HEK293T (cell line): ENCODE measurements around the gene CD276.

ENCODE experiments used
- CTCF ChIA-PET: fragments of 350-600 bp; formaldehyde crosslinking; extraction: SDS; loops from one replicate; lab custom pipeline; 2021; ENCODE audit warnings: antibody characterized with exemption, inconsistent platforms; lab: Yijun Ruan, JAX
- POLR2A ChIA-PET: fragments of 350-600 bp; formaldehyde crosslinking; extraction: SDS; loops from one replicate; lab custom pipeline; 2020; ENCODE audit warnings: antibody characterized with exemption, inconsistent platforms; lab: Yijun Ruan, JAX
- DNase-seq: peaks from one replicate; pipeline ENCODE4 v3.0.0; 2012; ENCODE audit warnings: mixed read lengths; ENCODE audit errors: extremely low spot score
- ARNT ChIP-seq: fragments of 450-650 bp; IDR thresholded peaks from 2 replicates; pipeline ENCODE4 v1.6.1; 2017; ENCODE audit warnings: mild to moderate bottlenecking
- BHLHE40 ChIP-seq: fragments of 450-650 bp; IDR thresholded peaks from 2 replicates; pipeline ENCODE4 v1.6.1; 2016; ENCODE audit warnings: mild to moderate bottlenecking, moderate library complexity, borderline replicate concordance
- CTBP1 ChIP-seq: fragments of 450-650 bp; IDR thresholded peaks from 2 replicates; pipeline ENCODE4 v1.6.1; 2016; ENCODE audit warnings: borderline replicate concordance
- ELF4 ChIP-seq: fragments of 450-650 bp; IDR thresholded peaks from 2 replicates; pipeline ENCODE4 v1.6.1; 2017; ENCODE audit warnings: antibody characterized with exemption
- FOXA1 ChIP-seq: fragments of 450-650 bp; IDR thresholded peaks from 2 replicates; pipeline ENCODE4 v1.6.1; 2016; ENCODE audit warnings: mild to moderate bottlenecking
- FOXK2 ChIP-seq: fragments of 450-650 bp; IDR thresholded peaks from 2 replicates; pipeline ENCODE4 v1.6.1; 2016; ENCODE audit warnings: mild to moderate bottlenecking
- FOXM1 ChIP-seq: fragments of 450-650 bp; IDR thresholded peaks from 2 replicates; pipeline ENCODE4 v1.6.1; 2017; ENCODE audit warnings: mild to moderate bottlenecking, borderline replicate concordance
- HDGF ChIP-seq: fragments of 450-650 bp; IDR thresholded peaks from 2 replicates; pipeline ENCODE4 v1.6.1; 2017; ENCODE audit warnings: antibody characterized with exemption, borderline replicate concordance
- L3MBTL2 ChIP-seq: fragments of 450-650 bp; conservative IDR thresholded peaks from 2 replicates; pipeline ENCODE4 v1.6.1; 2016; ENCODE audit warnings: mild to moderate bottlenecking
- LEF1 ChIP-seq: fragments of 450-650 bp; IDR thresholded peaks from 2 replicates; pipeline ENCODE4 v1.6.1; 2017; ENCODE audit warnings: mild to moderate bottlenecking, borderline replicate concordance
- NFRKB ChIP-seq: fragments of 450-650 bp; IDR thresholded peaks from 2 replicates; pipeline ENCODE4 v1.6.1; 2016; ENCODE audit warnings: mild to moderate bottlenecking, moderate library complexity
- PKNOX1 ChIP-seq: fragments of 450-650 bp; IDR thresholded peaks from 2 replicates; pipeline ENCODE4 v1.6.1; 2016
- SP1 ChIP-seq: fragments of 450-650 bp; IDR thresholded peaks from 2 replicates; pipeline ENCODE4 v1.6.1; 2017
- SUZ12 ChIP-seq: fragments of 450-650 bp; IDR thresholded peaks from 2 replicates; pipeline ENCODE4 v1.6.1; 2016; ENCODE audit warnings: mild to moderate bottlenecking
- TARDBP ChIP-seq: fragments of 450-650 bp; IDR thresholded peaks from 2 replicates; pipeline ENCODE4 v1.6.1; 2016
- ZNF384 ChIP-seq: fragments of 450-650 bp; IDR thresholded peaks from 2 replicates; pipeline ENCODE4 v1.6.1; 2016

Gene CD276

GRCh38 chr15:73681856-73682599 lies 2.2 kb upstream of the CD276 start:
- CTCF ChIA-PET, result interaction anchor here (1.0 kb wide), 1 partner anchor 18 kb away, joined by 3 read pairs; no protein-coding TSS in a partner anchor
- POLR2A ChIA-PET, result interaction anchor here (1.2 kb wide), 1 partner anchor 48 kb away, joined by 5 read pairs; the partner anchor contains the start of gene NPTN

GRCh38 chr15:73682600-73683090 lies 1.5 kb upstream of the CD276 start:
- CTCF ChIA-PET, result interaction anchor here (0.6 to 1.7 kb wide), 4 partner anchors 13 to 255 kb away, joined by 3 to 7 read pairs (median 6); no protein-coding TSS in a partner anchor
- no peak for DNase-seq
- no peak for TF ChIP-seq ARNT
- TF ChIP-seq ZNF384, result no peak
- no peak for TF ChIP-seq PKNOX1
- TF ChIP-seq FOXM1, result no peak
- no peak for TF ChIP-seq FOXK2
- TF ChIP-seq FOXA1, result no peak
- no peak for TF ChIP-seq SP1
- no peak for TF ChIP-seq CTBP1
- no peak for TF ChIP-seq BHLHE40
- no peak for TF ChIP-seq TARDBP
- TF ChIP-seq NFRKB, result no peak
- no peak for TF ChIP-seq ELF4
- TF ChIP-seq L3MBTL2, result no peak
- no peak for TF ChIP-seq SUZ12
- TF ChIP-seq HDGF, result no peak
- TF ChIP-seq LEF1, result no peak
- POLR2A ChIA-PET, result interaction anchor here (1.1 to 1.5 kb wide), 3 partner anchors 14 to 41 kb away, joined by 3 read pairs; no protein-coding TSS in a partner anchor

More at GRCh38 chr15:73681856-73682599, 2.2 kb upstream of the CD276 start:
- no peak for TF ChIP-seq FOXK2
- no peak for TF ChIP-seq LEF1
- no peak for TF ChIP-seq CTBP1
- no peak for TF ChIP-seq ZNF384
- no peak for TF ChIP-seq SP1
- TF ChIP-seq HDGF, result no peak
- TF ChIP-seq SUZ12, result no peak
- no peak for TF ChIP-seq FOXM1
- no peak for TF ChIP-seq ELF4
- no peak for TF ChIP-seq ARNT
- TF ChIP-seq BHLHE40, result no peak
- TF ChIP-seq L3MBTL2, result no peak
- no peak for TF ChIP-seq NFRKB
- TF ChIP-seq TARDBP, result no peak
- no peak for TF ChIP-seq PKNOX1
- DNase-seq, result no peak

- DNase-seq, result peak; percentile 41
- TF ChIP-seq FOXA1 (no peak), LEF1 (no peak), TARDBP (no peak), HDGF (no peak), ARNT (no peak), ZNF384 (no peak), PKNOX1 (no peak), L3MBTL2 (no peak), FOXK2 (no peak), SUZ12 (no peak), BHLHE40 (no peak)
- CTCF ChIA-PET, result interaction anchor here (0.5 to 1.7 kb wide), 6 partner anchors 13 to 255 kb away, joined by 3 to 7 read pairs (median 6); no protein-coding TSS in a partner anchor
- POLR2A ChIA-PET, result interaction anchor here (0.6 to 1.5 kb wide), 4 partner anchors 13 to 50 kb away, joined by 3 to 5 read pairs (median 3); partner anchors contain the start of gene NPTN
These were observed 866 bp upstream of the CD276 start for GRCh38 chr15:73683257-73683776.

GRCh38 chr15:73684581-73685455 lies 635 bp downstream of the CD276 start:
- TF ChIP-seq ELF4 (no peak), CTBP1 (no peak), SP1 (no peak), SUZ12 (no peak), FOXK2 (no peak), L3MBTL2 (peak; percentile 30; the same call in 1 of the 2 replicates), PKNOX1 (no peak)
- peak; percentile 32 for DNase-seq
- ChIA-PET CTCF (interaction anchor here (1.2 to 3.0 kb wide), 4 partner anchors 12 to 54 kb away, joined by 6 to 22 read pairs (median 11); no protein-coding TSS in a partner anchor), POLR2A (interaction anchor here (0.8 to 4.4 kb wide), 4 partner anchors 13 to 69 kb away, joined by 3 to 38 read pairs (median 4); partner anchors contain the start of genes INSYN1 and NPTN)
